PFSK-1 (cell line): Measurements from ENCODE around the gene CYB561A3.

Experiments
- FOXP2 ChIP-seq: optimal IDR thresholded peaks from 2 replicates; pipeline ENCODE3; 2011; ENCODE audit warnings: borderline replicate concordance, control low read depth, inconsistent platforms; ENCODE audit not compliant: insufficient read depth; ENCODE audit errors: extremely low read length, extremely low read depth
- POLR2AphosphoS5 ChIP-seq: IDR thresholded peaks from 2 replicates; pipeline ENCODE4 v1.6.1; 2012; ENCODE audit warnings: low read depth, mild to moderate bottlenecking, control low read depth, low read length, moderate library complexity
- TAF1 ChIP-seq: IDR thresholded peaks from 2 replicates; pipeline ENCODE4 v1.6.1; 2012; ENCODE audit warnings: low read length, control low read depth, borderline replicate concordance; ENCODE audit not compliant: insufficient read depth
- TF ChIP-seq, protein P1 (sequence below), 2 experiments: IDR thresholded peaks; 2 replicates each; pipeline versions ENCODE4 v1.6.1 to v1.8.0; 2011 to 2012; ENCODE audit warnings: low read depth in 2 of 2, low read length in 2 of 2, control low read depth in 1 of 2, inconsistent platforms in 1 of 2, mild to moderate bottlenecking in 1 of 2, moderate library complexity in 1 of 2; ENCODE audit not compliant: insufficient read depth in 1 of 2

GRCh38 chr11:61380884-61381283 is 19.2 kb upstream of the CYB561A3 start:
- no peak for TF ChIP-seq POLR2AphosphoS5
- TF ChIP-seq, protein P1, sequence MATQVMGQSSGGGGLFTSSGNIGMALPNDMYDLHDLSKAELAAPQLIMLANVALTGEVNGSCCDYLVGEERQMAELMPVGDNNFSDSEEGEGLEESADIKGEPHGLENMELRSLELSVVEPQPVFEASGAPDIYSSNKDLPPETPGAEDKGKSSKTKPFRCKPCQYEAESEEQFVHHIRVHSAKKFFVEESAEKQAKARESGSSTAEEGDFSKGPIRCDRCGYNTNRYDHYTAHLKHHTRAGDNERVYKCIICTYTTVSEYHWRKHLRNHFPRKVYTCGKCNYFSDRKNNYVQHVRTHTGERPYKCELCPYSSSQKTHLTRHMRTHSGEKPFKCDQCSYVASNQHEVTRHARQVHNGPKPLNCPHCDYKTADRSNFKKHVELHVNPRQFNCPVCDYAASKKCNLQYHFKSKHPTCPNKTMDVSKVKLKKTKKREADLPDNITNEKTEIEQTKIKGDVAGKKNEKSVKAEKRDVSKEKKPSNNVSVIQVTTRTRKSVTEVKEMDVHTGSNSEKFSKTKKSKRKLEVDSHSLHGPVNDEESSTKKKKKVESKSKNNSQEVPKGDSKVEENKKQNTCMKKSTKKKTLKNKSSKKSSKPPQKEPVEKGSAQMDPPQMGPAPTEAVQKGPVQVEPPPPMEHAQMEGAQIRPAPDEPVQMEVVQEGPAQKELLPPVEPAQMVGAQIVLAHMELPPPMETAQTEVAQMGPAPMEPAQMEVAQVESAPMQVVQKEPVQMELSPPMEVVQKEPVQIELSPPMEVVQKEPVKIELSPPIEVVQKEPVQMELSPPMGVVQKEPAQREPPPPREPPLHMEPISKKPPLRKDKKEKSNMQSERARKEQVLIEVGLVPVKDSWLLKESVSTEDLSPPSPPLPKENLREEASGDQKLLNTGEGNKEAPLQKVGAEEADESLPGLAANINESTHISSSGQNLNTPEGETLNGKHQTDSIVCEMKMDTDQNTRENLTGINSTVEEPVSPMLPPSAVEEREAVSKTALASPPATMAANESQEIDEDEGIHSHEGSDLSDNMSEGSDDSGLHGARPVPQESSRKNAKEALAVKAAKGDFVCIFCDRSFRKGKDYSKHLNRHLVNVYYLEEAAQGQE (IDR thresholded peaks at IDR 0.05; ENCODE audit: insufficient read depth in 1 of 2, low read depth in 2 of 2, low read length in 2 of 2): no peak
- TF ChIP-seq TAF1: no peak
- no peak for TF ChIP-seq FOXP2
